Prostate gland (tissue), 2 donors: ENCODE results near the gene FBXO30.

Experiments
- POLR2A ChIP-seq: fragments of 450-650 bp; IDR thresholded peaks from one replicate; pipeline ENCODE4 v1.6.1; 2016; ENCODE audit warnings: antibody characterized with exemption, mild to moderate bottlenecking
- POLR2AphosphoS5 ChIP-seq: sonication (generic); formaldehyde crosslinking; IDR thresholded peaks from one replicate; pipeline ENCODE4 v1.6.1; 2017; ENCODE audit warnings: antibody characterized with exemption
- TF ChIP-seq, protein P1 (sequence below), 4 experiments: fragments of 200-600 bp in 2 of 4; fragments of 450-650 bp in 2 of 4; sonication (generic) in 2 of 4; IDR thresholded peaks; 1 replicate in 3 of 4; 2 replicates in 1 of 4; pipeline ENCODE4 v1.5.1; 2016 to 2019; ENCODE audit warnings: antibody characterized with exemption in 4 of 4, mild to moderate bottlenecking in 2 of 4, moderate library complexity in 2 of 4

DNA sequence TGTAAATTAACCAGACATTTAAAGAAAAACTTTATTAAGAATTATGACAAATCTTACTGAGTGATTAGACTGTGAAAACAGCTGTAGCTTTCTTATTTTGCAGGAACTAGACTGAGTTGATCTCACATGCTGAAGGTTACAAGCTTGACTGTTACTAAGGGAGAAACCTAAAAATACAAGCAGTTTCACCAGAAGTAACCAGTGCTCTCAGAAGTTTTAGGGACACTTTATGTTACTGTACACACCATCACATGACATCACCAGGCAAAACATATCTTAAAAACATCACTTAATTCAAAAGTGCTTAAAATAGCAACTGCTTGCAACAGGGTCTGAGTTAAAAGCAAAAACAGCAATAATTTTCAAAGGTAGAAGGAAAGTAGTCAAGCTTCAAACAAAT, 5.4 kb downstream of the FBXO30 start:
- TF ChIP-seq, protein P1, sequence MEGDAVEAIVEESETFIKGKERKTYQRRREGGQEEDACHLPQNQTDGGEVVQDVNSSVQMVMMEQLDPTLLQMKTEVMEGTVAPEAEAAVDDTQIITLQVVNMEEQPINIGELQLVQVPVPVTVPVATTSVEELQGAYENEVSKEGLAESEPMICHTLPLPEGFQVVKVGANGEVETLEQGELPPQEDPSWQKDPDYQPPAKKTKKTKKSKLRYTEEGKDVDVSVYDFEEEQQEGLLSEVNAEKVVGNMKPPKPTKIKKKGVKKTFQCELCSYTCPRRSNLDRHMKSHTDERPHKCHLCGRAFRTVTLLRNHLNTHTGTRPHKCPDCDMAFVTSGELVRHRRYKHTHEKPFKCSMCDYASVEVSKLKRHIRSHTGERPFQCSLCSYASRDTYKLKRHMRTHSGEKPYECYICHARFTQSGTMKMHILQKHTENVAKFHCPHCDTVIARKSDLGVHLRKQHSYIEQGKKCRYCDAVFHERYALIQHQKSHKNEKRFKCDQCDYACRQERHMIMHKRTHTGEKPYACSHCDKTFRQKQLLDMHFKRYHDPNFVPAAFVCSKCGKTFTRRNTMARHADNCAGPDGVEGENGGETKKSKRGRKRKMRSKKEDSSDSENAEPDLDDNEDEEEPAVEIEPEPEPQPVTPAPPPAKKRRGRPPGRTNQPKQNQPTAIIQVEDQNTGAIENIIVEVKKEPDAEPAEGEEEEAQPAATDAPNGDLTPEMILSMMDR (IDR thresholded peaks at IDR 0.05), result no peak
- TF ChIP-seq POLR2AphosphoS5 (no peak), POLR2A (no peak)
